ENCODE measurements around the gene PIP5K1C. TPM values are rescaled to one million over a fixed set of nuclear protein-coding genes. Genes with fewer than 3 reads are reported as not detected.

PIP5K1C gene
- total and polyA plus RNA-seq, 5 donors = 31.4 to 48.3 (median 39.7) TPM

DNA sequence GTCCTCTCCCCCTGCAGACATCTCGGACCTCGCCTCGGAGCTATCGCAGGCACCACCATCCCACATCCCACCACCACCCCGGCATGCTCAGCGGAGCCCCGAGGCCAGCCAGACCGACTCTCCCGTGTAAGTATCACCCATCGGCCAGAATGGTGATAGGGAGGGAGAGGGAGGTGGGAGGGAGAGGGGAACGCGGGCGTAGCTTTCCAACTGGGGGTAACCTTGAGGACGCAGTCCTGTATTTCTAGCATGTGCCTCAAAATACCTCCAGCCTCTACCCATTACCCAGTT is 34.0 kb upstream of the PIP5K1C start:
- H3K4me1 ChIP-seq (ENCODE audit: control insufficient read depth, insufficient read depth, low read length) = no peaks in the 10 kb centered on the region
- no peaks in the 10 kb centered on the region for H3K27me3 ChIP-seq (ENCODE audit: control insufficient read depth, insufficient read depth)
- no peak overlapping the region for H3K27ac ChIP-seq (ENCODE audit: low read length)
- intact Hi-C loops (cut with DNase I) = no loop called here
- DNase-seq = no peak
- no peak for ATAC-seq
- 86% methylated on average over 14 of the region's 14 CpGs for WGBS
- H3K9me3 ChIP-seq (ENCODE audit: control insufficient read depth, low read length) = no peaks in the 10 kb centered on the region
- no peak overlapping the region for H3K4me3 ChIP-seq (ENCODE audit: low read length)

DNA sequence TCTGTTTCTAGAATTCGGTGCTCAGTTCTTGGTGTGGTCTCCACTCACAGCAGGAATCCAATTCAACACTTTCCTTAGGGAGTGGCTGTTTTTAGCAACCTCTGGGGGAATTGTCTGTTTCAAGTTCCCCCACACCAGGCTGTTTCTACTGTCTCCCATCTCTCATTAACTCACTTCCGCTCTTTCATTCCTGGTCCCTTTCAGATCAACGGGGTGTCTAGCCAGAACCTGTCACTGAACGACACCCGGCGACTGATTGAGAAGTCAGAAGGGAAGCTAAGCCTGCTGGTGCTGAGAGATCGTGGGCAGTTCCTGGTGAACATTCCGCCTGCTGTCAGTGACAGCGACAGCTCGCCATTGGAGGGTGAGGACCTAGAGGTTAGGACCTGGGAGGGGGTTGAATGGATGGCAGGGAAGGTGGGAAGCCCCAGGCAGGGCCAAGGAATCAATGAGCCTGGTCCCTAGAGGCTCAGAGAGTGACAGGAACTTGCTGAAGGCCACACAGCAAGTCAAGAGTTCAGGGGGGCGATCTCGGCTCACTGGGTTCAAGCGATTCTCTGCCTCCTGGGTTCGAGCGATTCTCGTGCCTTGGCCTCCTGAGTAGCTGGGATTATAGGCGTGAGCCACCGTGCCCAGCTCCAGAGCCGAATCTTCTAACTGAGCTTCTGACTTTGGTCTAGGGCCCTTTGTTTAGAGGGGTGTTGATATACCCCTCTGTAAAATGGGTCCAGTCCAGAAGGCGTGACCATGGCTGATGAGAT is 33.5 kb upstream of the PIP5K1C start:
- DNase-seq (no peak), ATAC-seq (no peak)
- intact Hi-C loops (cut with DNase I) = no loop called here
- H3K4me3 ChIP-seq (ENCODE audit: low read length) = no peak overlapping the region
- no peaks in the 10 kb centered on the region for H3K9me3 ChIP-seq (ENCODE audit: control insufficient read depth, low read length)
- WGBS = 65% methylated on average over 20 of the region's 20 CpGs
- H3K27me3 ChIP-seq (ENCODE audit: control insufficient read depth, insufficient read depth) = no peaks in the 10 kb centered on the region
- no peak overlapping the region for H3K27ac ChIP-seq (ENCODE audit: low read length)
- H3K4me1 ChIP-seq (ENCODE audit: control insufficient read depth, insufficient read depth, low read length) = no peaks in the 10 kb centered on the region

DNA sequence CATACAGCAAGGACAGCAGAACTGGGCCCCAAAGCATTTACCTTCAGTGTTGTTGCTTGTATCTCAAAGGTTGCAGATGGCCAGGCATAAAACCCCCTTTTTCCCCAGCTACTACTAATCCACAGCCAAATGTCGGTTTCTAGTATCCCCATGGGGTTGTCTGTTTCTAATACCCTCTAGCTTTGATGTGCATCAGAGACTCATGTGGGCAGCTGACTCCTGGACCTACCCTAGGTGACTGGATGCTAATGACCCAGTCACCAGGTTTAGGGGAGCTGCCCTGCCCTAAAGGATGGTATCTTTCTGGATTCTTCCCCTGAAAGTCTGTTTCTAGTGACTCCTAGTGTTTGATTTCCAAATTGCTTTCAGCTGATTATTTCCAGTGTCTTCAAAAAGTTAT is 31.8 kb upstream of the PIP5K1C start:
- WGBS = 81% methylated on average over 1 of the region's 1 CpG
- intact Hi-C loops (cut with DNase I) = no loop called here

GRCh38 chr19:3730457-3730958 is 30.2 kb upstream of the PIP5K1C start:
- no peaks in the 10 kb centered on the region for H3K4me1 ChIP-seq (ENCODE audit: control insufficient read depth, insufficient read depth, low read length)
- no peaks in the 10 kb centered on the region for H3K27me3 ChIP-seq (ENCODE audit: control insufficient read depth, insufficient read depth)
- H3K9me3 ChIP-seq (ENCODE audit: control insufficient read depth, low read length) = no peaks in the 10 kb centered on the region
- ATAC-seq (no peak), DNase-seq (no peak)
- H3K27ac ChIP-seq (ENCODE audit: low read length) = no peak overlapping the region
- 95% methylated on average over 32 of the region's 32 CpGs for WGBS
- no peak overlapping the region for H3K4me3 ChIP-seq (ENCODE audit: low read length)
- intact Hi-C loops (cut with DNase I) = no loop called here

More for the DNA sequence above, 31.8 kb upstream of the PIP5K1C start:
- Histone ChIP-seq H3K27me3 (ENCODE audit: control insufficient read depth, insufficient read depth) (no peaks in the 10 kb centered on the region), H3K9me3 (ENCODE audit: control insufficient read depth, low read length) (no peaks in the 10 kb centered on the region), H3K4me1 (ENCODE audit: control insufficient read depth, insufficient read depth, low read length) (no peaks in the 10 kb centered on the region), H3K4me3 (ENCODE audit: low read length) (no peak overlapping the region), H3K27ac (ENCODE audit: low read length) (no peak overlapping the region)
- no peak for ATAC-seq
- no peak for DNase-seq

GRCh38 chr19:3725640-3726310 is 25.5 kb upstream of the PIP5K1C start:
- no peaks in the 10 kb centered on the region for H3K27me3 ChIP-seq (ENCODE audit: control insufficient read depth, insufficient read depth)
- no peak overlapping the region for H3K4me3 ChIP-seq (ENCODE audit: low read length)
- intact Hi-C loops (cut with DNase I) = no loop called here
- no peaks in the 10 kb centered on the region for H3K9me3 ChIP-seq (ENCODE audit: control insufficient read depth, low read length)
- ATAC-seq = no peak
- whole genome bisulfite sequencing = 28% methylated on average over 14 of the region's 14 CpGs
- H3K27ac ChIP-seq (ENCODE audit: low read length) = no peak overlapping the region
- no peak for DNase-seq
- no peaks in the 10 kb centered on the region for H3K4me1 ChIP-seq (ENCODE audit: control insufficient read depth, insufficient read depth, low read length)

- Histone ChIP-seq H3K9me3 (ENCODE audit: control insufficient read depth, low read length) (no peaks in the 10 kb centered on the region), H3K4me1 (ENCODE audit: control insufficient read depth, insufficient read depth, low read length) (no peaks in the 10 kb centered on the region), H3K4me3 (ENCODE audit: low read length) (no peak overlapping the region), H3K27me3 (ENCODE audit: control insufficient read depth, insufficient read depth) (no peaks in the 10 kb centered on the region), H3K27ac (ENCODE audit: low read length) (no peak overlapping the region)
- DNase-seq = no peak
- no peak for ATAC-seq
- intact Hi-C loops (cut with DNase I) = no loop called here
- 63% methylated on average over 3 of the region's 3 CpGs for WGBS
Observed at GRCh38 chr19:3725121-3725520, 24.9 kb upstream of the PIP5K1C start.

DNA sequence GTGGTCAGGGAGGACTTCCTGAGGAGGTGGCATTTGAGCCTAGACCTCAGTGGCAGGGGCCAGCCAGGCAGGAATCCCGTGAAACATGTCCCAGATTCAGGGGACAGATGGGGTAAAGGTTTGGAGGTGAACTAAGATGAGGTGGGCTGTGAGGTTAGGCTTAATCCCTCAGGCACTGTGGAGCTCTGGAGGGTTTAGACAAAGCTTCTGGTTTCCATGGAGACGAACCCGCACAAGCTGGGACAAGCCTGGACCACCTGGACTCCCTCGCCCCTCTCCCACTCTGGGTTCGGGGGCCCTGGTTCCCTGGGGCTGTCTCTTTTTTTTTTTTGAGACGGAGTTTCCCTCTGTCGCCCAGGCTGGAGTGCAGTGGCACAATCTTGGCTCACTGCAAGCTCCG is 23.6 kb upstream of the PIP5K1C start:
- Histone ChIP-seq H3K27ac (ENCODE audit: low read length) (no peak overlapping the region), H3K4me3 (ENCODE audit: low read length) (no peak overlapping the region), H3K27me3 (ENCODE audit: control insufficient read depth, insufficient read depth) (no peaks in the 10 kb centered on the region), H3K9me3 (ENCODE audit: control insufficient read depth, low read length) (no peaks in the 10 kb centered on the region), H3K4me1 (ENCODE audit: control insufficient read depth, insufficient read depth, low read length) (no peaks in the 10 kb centered on the region)
- ATAC-seq (no peak), DNase-seq (no peak)
- 58% methylated on average over 8 of the region's 8 CpGs for whole genome bisulfite sequencing
- intact Hi-C loops (cut with DNase I) = no loop called here

GRCh38 chr19:3723110-3723488 is 22.8 kb upstream of the PIP5K1C start:
- 77% methylated on average over 5 of the region's 5 CpGs for WGBS
- intact Hi-C loops (cut with DNase I) = no loop called here

GRCh38 chr19:3722443-3723109 is 22.3 kb upstream of the PIP5K1C start:
- Histone ChIP-seq H3K27me3 (ENCODE audit: control insufficient read depth, insufficient read depth) (no peaks in the 10 kb centered on the region), H3K27ac (ENCODE audit: low read length) (no peak overlapping the region), H3K4me1 (ENCODE audit: control insufficient read depth, insufficient read depth, low read length) (no peaks in the 10 kb centered on the region), H3K4me3 (ENCODE audit: low read length) (no peak overlapping the region), H3K9me3 (ENCODE audit: control insufficient read depth, low read length) (no peaks in the 10 kb centered on the region)
- ATAC-seq = no peak
- no peak for DNase-seq
- intact Hi-C loops (cut with DNase I) = no loop called here
- 4% methylated on average over 30 of the region's 30 CpGs for WGBS

More at GRCh38 chr19:3723110-3723488, 22.8 kb upstream of the PIP5K1C start:
- Histone ChIP-seq H3K9me3 (ENCODE audit: control insufficient read depth, low read length) (no peaks in the 10 kb centered on the region), H3K4me3 (ENCODE audit: low read length) (no peak overlapping the region), H3K27ac (ENCODE audit: low read length) (no peak overlapping the region), H3K27me3 (ENCODE audit: control insufficient read depth, insufficient read depth) (no peaks in the 10 kb centered on the region), H3K4me1 (ENCODE audit: control insufficient read depth, insufficient read depth, low read length) (no peaks in the 10 kb centered on the region)
- ATAC-seq (no peak), DNase-seq (no peak)

GRCh38 chr19:3721887-3722442 is 21.7 kb upstream of the PIP5K1C start:
- ATAC-seq = peak in 1 of 2 donors; percentile 11
- no peaks in the 10 kb centered on the region for H3K27me3 ChIP-seq (ENCODE audit: control insufficient read depth, insufficient read depth)
- intact Hi-C loops (cut with DNase I) = no loop called here
- no peaks in the 10 kb centered on the region for H3K9me3 ChIP-seq (ENCODE audit: control insufficient read depth, low read length)
- H3K4me3 ChIP-seq (ENCODE audit: low read length) = peak overlapping the region; percentile 3
- H3K27ac ChIP-seq (ENCODE audit: low read length) = no peak overlapping the region
- no peaks in the 10 kb centered on the region for H3K4me1 ChIP-seq (ENCODE audit: control insufficient read depth, insufficient read depth, low read length)
- WGBS = 2% methylated on average over 26 of the region's 26 CpGs
- DNase-seq = no peak
